Hepatocyte (in vitro differentiated cells): Measurements from ENCODE around the gene UBR7. TPM values are rescaled to one million over a fixed set of nuclear protein-coding genes. Genes with fewer than 3 reads are reported as not detected.

Experiments
- DNase-seq: peaks from one replicate; pipeline ENCODE4 v3.0.0-alpha.2; 2016; ENCODE audit warnings: low spot score
- H2AFZ ChIP-seq: fragments of 200-600 bp; sonication (generic); 2 replicates; pipeline ENCODE4 v1.6.0; 2016; ENCODE audit warnings: antibody characterized with exemption, mild to moderate bottlenecking
- H3K27ac ChIP-seq: fragments of 200-600 bp; sonication (generic); 2 replicates; pipeline ENCODE4 v1.5.1; 2016; ENCODE audit warnings: mild to moderate bottlenecking
- H3K27me3 ChIP-seq: fragments of 200-600 bp; sonication (generic); 2 replicates; pipeline ENCODE4 v1.6.1; 2016
- H3K36me3 ChIP-seq: fragments of 200-600 bp; sonication (generic); replicated peaks from 2 replicates; pipeline ENCODE4 v1.5.1; 2016; ENCODE audit warnings: low read depth; ENCODE audit not compliant: insufficient read depth
- H3K4me1 ChIP-seq: fragments of 200-600 bp; sonication (generic); 2 replicates; pipeline ENCODE4 v1.5.1; 2016; ENCODE audit warnings: mild to moderate bottlenecking, moderate library complexity; ENCODE audit not compliant: insufficient read depth
- H3K4me2 ChIP-seq: fragments of 200-600 bp; sonication (generic); 2 replicates; pipeline ENCODE4 v1.6.0; 2016
- H3K4me3 ChIP-seq: fragments of 200-600 bp; sonication (generic); 2 replicates; pipeline ENCODE4 v1.5.1; 2016; ENCODE audit warnings: mild to moderate bottlenecking
- H3K79me2 ChIP-seq: fragments of 200-600 bp; sonication (generic); 2 replicates; pipeline ENCODE4 v1.6.0; 2017; ENCODE audit warnings: mild to moderate bottlenecking
- H3K9me2 ChIP-seq: fragments of 200-600 bp; sonication (generic); replicated peaks from 2 replicates; pipeline ENCODE4 v1.6.0; 2017; ENCODE audit warnings: mild to moderate bottlenecking; ENCODE audit not compliant: insufficient read depth
- H3K9me3 ChIP-seq: fragments of 200-600 bp; sonication (generic); 2 replicates; pipeline ENCODE4 v1.5.1; 2016; ENCODE audit warnings: low read depth, mild to moderate bottlenecking
- H4K20me1 ChIP-seq: fragments of 200-600 bp; sonication (generic); 2 replicates; pipeline ENCODE4 v1.6.0; 2016; ENCODE audit warnings: mild to moderate bottlenecking; ENCODE audit not compliant: insufficient read depth, poor library complexity, severe bottlenecking
- CTCF ChIP-seq: fragments of 200-600 bp; sonication (generic); IDR thresholded peaks from 2 replicates; pipeline ENCODE4 v1.5.1; 2016; ENCODE audit warnings: antibody characterized with exemption, mild to moderate bottlenecking; ENCODE audit not compliant: poor library complexity
- EZH2 ChIP-seq: fragments of 200-600 bp; sonication (generic); IDR thresholded peaks from 2 replicates; pipeline ENCODE4 v1.6.1; 2016; ENCODE audit warnings: antibody characterized with exemption, mild to moderate bottlenecking, borderline replicate concordance
- EZH2phosphoT487 ChIP-seq: fragments of 200-600 bp; sonication (generic); IDR thresholded peaks from one replicate; pipeline ENCODE4 v1.6.1; 2018; ENCODE audit warnings: antibody characterized with exemption, mild to moderate bottlenecking, low read depth, moderate library complexity; ENCODE audit not compliant: unreplicated experiment, severe bottlenecking
- WGBS: methylation state at CpG from one replicate; pipeline ENCODE4 v1.1.6; 2016; ENCODE audit warnings: low lambda C conversion rate; ENCODE audit errors: missing lambda C conversion rate; 5-methylcytosine and 5-hydroxymethylcytosine counted together
- polyA plus RNA-seq: library from polyadenylated mRNA; unstranded; fragments of >200 nt; fragmentation: Nextera tagmentation; extraction: Ambion mirVana; gene quantifications from 2 replicates; pipeline ENCODE4 v1.2.1, GENCODE V29; 2016
- total RNA-seq: library from RNA; depleted of rRNA; stranded (reverse); fragments of >200 nt; gene quantifications from 2 replicates; pipeline ENCODE4 v1.2.3, GENCODE V29; 2014

Gene UBR7
- total and polyA plus RNA-seq, 2 experiments from 2014 or later: 13.1 to 16.3 TPM

- 91% methylated on average over 7 of the region's 7 CpGs for WGBS
- no peak for DNase-seq
- TF ChIP-seq CTCF (no peak), EZH2 (no peak), EZH2phosphoT487 (no peak)
- Histone ChIP-seq H3K9me2 (no peaks in the 10 kb centered on the region), H3K4me1 (no peaks in the 10 kb centered on the region), H3K27me3 (no peaks in the 10 kb centered on the region), H2AFZ (no peak overlapping the region), H3K36me3 (no peaks in the 10 kb centered on the region), H3K9me3 (no peaks in the 10 kb centered on the region), H3K4me2 (no peak overlapping the region), H3K27ac (no peak overlapping the region), H4K20me1 (no peaks in the 10 kb centered on the region), H3K79me2 (no peaks in the 10 kb centered on the region), H3K4me3 (no peak overlapping the region)
Measured at GRCh38 chr14:93249128-93249831, 42.2 kb downstream of the UBR7 start.

- Histone ChIP-seq H4K20me1 (peaks cover 4% of the 10 kb centered on the region), H3K79me2 (peaks cover 24% of the 10 kb centered on the region), H3K9me2 (no peaks in the 10 kb centered on the region), H3K27me3 (no peaks in the 10 kb centered on the region), H3K36me3 (no peaks in the 10 kb centered on the region), H3K4me1 (peaks cover under 1% of the 10 kb centered on the region), H3K9me3 (no peaks in the 10 kb centered on the region), H2AFZ (no peak overlapping the region), H3K27ac (no peak overlapping the region), H3K4me2 (no peak overlapping the region), H3K4me3 (no peak overlapping the region)
- WGBS: 95% methylated on average over 2 of the region's 2 CpGs
- no peak for TF ChIP-seq CTCF
- no peak for DNase-seq
Measured at GRCh38 chr14:93262446-93262845, 55.4 kb downstream of the UBR7 start.

GRCh38 chr14:93263416-93263815, 56.4 kb downstream of the UBR7 start:
- TF ChIP-seq EZH2phosphoT487: no peak
- TF ChIP-seq EZH2: no peak
- no peak for TF ChIP-seq CTCF
- Histone ChIP-seq H3K27me3 (no peaks in the 10 kb centered on the region), H3K9me3 (no peaks in the 10 kb centered on the region), H3K4me2 (no peak overlapping the region), H4K20me1 (peaks cover 4% of the 10 kb centered on the region), H2AFZ (no peak overlapping the region), H3K27ac (no peak overlapping the region), H3K36me3 (no peaks in the 10 kb centered on the region), H3K4me3 (no peak overlapping the region), H3K79me2 (peaks cover 27% of the 10 kb centered on the region), H3K4me1 (peaks cover 8% of the 10 kb centered on the region), H3K9me2 (no peaks in the 10 kb centered on the region)
- DNase-seq: no peak
- 95% methylated on average over 1 of the region's 1 CpG for WGBS
